ENCODE results near the gene RAB40C.
A peak's percentile ranks its signal among the peaks of the same experiment; 100 is the strongest.

The RAB40C gene

DNA sequence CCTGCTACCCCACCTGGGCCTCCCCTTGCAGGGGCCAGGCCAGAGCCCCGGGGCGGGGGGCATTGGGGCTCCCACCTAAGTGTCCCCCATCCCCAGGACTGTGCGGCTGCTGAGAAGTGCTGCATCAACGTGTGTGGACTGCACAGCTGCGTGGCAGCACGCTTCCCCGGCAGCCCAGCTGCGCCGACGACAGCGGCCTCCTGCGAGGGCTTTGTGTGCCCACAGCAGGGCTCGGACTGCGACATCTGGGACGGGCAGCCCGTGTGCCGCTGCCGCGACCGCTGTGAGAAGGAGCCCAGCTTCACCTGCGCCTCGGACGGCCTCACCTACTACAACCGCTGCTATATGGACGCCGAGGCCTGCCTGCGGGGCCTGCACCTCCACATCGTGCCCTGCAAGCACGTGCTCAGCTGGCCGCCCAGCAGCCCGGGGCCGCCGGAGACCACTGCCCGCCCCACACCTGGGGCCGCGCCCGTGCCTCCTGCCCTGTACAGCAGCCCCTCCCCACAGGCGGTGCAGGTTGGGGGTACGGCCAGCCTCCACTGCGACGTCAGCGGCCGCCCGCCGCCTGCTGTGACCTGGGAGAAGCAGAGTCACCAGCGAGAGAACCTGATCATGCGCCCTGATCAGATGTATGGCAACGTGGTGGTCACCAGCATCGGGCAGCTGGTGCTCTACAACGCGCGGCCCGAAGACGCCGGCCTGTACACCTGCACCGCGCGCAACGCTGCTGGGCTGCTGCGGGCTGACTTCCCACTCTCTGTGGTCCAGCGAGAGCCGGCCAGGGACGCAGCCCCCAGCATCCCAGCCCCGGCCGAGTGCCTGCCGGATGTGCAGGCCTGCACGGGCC, 42.8 kb downstream of the RAB40C start:
- Histone ChIP-seq H3K4me1 (ENCODE audit: control insufficient read depth, insufficient read depth, low read length) (peaks cover 7% of the 10 kb centered on the region), H3K27ac (ENCODE audit: low read depth, low read length) (no peak overlapping the region), H3K4me3 (ENCODE audit: low read length) (no peak overlapping the region), H3K9ac (ENCODE audit: low read length) (no peak overlapping the region), H3K36me3 (ENCODE audit: control insufficient read depth, insufficient read depth, low read length) (no peaks in the 10 kb centered on the region), H3K27me3 (ENCODE audit: control insufficient read depth, insufficient read depth, low read length) (peaks cover 2% of the 10 kb centered on the region)

DNA sequence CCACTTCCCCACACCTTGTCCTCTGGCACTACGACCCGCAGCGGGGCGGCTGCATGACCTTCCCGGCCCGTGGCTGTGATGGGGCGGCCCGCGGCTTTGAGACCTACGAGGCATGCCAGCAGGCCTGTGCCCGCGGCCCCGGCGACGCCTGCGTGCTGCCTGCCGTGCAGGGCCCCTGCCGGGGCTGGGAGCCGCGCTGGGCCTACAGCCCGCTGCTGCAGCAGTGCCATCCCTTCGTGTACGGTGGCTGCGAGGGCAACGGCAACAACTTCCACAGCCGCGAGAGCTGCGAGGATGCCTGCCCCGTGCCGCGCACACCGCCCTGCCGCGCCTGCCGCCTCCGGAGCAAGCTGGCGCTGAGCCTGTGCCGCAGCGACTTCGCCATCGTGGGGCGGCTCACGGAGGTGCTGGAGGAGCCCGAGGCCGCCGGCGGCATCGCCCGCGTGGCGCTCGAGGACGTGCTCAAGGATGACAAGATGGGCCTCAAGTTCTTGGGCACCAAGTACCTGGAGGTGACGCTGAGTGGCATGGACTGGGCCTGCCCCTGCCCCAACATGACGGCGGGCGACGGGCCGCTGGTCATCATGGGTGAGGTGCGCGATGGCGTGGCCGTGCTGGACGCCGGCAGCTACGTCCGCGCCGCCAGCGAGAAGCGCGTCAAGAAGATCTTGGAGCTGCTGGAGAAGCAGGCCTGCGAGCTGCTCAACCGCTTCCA, 43.6 kb downstream of the RAB40C start:
- no peak overlapping the region for H3K4me3 ChIP-seq (ENCODE audit: low read length)
- no peak overlapping the region for H3K27ac ChIP-seq (ENCODE audit: low read depth, low read length)
- H3K36me3 ChIP-seq (ENCODE audit: control insufficient read depth, insufficient read depth, low read length): no peaks in the 10 kb centered on the region
- H3K4me1 ChIP-seq (ENCODE audit: control insufficient read depth, insufficient read depth, low read length): peaks cover 7% of the 10 kb centered on the region
- no peak overlapping the region for H3K9ac ChIP-seq (ENCODE audit: low read length)
- peaks cover 2% of the 10 kb centered on the region for H3K27me3 ChIP-seq (ENCODE audit: control insufficient read depth, insufficient read depth, low read length)

DNA sequence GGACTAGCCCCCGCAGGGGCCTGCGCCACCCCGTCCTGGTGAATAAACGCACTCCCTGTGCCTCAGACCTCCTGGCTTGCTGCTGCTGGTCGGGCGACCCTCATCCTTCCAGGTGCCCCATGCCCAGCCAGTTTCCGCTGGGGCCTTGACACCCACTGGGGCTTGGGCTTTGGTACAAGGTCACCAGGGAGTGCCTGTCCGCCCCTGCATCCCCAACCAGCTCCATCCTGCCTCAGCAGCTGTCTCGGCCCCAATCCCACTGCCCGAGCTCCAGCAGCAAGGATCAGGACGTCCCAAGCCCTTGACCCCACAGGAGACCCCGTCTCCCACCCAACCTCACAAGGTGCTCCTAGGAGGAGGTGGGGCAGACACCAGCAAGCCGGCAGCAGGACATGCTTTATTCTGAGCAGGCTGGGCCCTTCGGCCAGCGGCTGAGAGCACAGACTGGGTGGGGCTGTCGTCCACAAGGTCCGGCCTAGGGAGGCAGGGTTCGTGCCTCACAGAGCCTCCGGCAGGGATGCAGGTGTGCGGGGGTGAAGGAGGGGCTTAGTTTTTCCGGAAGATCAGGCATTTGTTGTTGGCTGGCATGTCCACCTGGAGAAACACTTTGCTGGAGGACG, 44.3 kb downstream of the RAB40C start:
- Histone ChIP-seq H3K4me1 (ENCODE audit: control insufficient read depth, insufficient read depth, low read length) (peaks cover 7% of the 10 kb centered on the region), H3K4me3 (ENCODE audit: low read length) (no peak overlapping the region), H3K9ac (ENCODE audit: low read length) (no peak overlapping the region), H3K36me3 (ENCODE audit: control insufficient read depth, insufficient read depth, low read length) (no peaks in the 10 kb centered on the region), H3K27me3 (ENCODE audit: control insufficient read depth, insufficient read depth, low read length) (peaks cover 2% of the 10 kb centered on the region), H3K27ac (ENCODE audit: low read depth, low read length) (no peak overlapping the region)

DNA sequence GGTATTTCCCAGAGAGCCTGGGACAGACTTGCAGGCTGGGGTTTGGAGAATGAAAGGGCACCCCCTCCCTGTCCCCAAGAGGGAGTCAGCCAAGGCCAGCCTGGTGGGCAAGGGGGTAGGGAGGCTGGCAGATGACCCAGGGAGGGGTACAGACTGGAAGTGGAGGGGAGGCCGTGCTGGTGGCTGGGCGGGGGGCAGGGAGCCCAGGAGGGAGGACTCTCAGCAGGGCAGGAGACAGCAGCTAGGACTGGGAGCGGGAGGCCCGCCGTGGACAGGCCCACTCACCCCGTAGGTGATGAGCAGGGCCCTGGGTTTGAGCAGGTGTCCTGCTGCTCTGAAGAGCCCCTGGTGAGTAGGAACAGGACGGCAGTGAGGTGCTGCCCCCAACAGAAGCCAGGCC, 45.1 kb downstream of the RAB40C start:
- Histone ChIP-seq H3K9ac (ENCODE audit: low read length) (no peak overlapping the region), H3K27ac (ENCODE audit: low read depth, low read length) (no peak overlapping the region), H3K4me3 (ENCODE audit: low read length) (no peak overlapping the region), H3K4me1 (ENCODE audit: control insufficient read depth, insufficient read depth, low read length) (peaks cover 7% of the 10 kb centered on the region), H3K36me3 (ENCODE audit: control insufficient read depth, insufficient read depth, low read length) (no peaks in the 10 kb centered on the region), H3K27me3 (ENCODE audit: control insufficient read depth, insufficient read depth, low read length) (peaks cover 2% of the 10 kb centered on the region)

DNA sequence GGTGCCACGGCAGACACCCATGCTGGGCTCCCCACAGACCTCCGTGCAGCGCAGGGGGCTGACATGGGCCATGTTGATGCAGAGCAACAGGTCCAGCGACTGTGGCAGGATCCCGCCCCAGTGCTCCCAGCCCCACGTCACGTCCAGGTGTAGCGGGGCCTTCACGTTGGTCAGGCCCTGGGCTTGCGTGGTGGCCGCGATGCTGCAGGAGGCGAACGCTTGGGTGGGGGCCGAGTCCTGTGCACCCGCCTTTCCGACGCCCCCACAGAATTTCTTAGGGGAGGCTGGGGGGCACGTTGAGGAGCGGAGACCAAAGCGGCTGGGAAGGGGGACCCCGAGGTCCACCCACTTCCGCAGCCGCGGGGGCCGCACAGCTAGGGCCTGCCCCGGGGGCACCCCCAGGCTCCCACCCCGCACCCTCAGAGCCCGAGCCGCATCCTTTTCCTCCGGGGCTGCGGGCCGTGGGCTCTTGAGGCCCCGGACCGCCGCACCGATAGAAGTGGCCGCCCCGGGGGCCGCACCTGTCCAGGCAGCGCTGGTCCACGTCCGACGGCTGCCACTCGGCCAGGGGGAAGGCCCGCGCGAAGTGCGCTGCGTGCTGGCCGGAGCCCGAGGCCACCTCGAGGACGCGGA, 45.8 kb downstream of the RAB40C start:
- Histone ChIP-seq H3K4me3 (ENCODE audit: low read length) (peak overlapping the region; percentile 91), H3K36me3 (ENCODE audit: control insufficient read depth, insufficient read depth, low read length) (no peaks in the 10 kb centered on the region), H3K9ac (ENCODE audit: low read length) (peak overlapping the region; percentile 53), H3K27ac (ENCODE audit: low read depth, low read length) (peak overlapping the region; percentile 24), H3K4me1 (ENCODE audit: control insufficient read depth, insufficient read depth, low read length) (peaks cover 7% of the 10 kb centered on the region), H3K27me3 (ENCODE audit: control insufficient read depth, insufficient read depth, low read length) (peaks cover 2% of the 10 kb centered on the region)

DNA sequence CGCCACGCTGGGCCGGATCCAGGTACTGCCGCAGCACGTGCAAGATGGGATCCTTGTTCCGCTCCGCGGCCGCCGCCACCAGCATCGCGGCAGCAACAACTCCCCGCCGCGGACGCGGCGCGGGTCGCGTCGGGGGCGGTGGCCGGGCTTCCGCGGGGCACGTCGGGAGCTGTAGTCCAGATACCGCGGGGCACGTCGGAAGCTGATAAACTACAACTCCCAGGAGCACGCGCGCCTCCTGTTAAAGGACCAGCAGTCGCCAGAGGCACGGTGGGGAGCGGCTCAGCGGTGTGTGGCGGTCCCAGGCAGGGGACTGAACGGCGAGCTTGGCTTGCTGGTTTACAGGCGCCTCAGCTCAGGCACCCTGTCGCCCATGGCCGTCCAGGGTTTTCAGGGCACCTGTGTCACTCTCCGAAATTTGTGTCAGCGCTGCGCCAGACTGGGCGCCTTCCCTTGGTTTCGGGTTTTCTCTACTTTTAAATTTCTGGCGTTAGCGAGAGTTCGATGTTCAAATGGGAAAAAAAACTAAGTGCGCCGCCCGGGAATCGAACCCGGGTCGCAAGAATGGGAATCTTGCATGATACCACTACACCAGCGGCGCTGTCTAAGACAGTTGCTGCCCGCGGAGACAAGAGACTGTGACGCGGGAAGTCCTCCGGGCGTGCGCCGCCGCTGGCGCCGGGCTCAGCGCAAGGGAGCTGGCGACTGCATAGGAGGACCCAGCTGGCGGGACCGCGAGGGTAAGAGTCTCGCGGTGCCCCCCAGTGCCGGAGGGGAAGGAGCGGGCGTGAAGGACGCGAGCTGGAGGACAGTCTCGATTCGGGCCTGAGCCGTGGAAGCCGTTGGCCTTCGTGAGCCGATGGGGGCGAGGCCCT, 46.6 kb downstream of the RAB40C start, which contains the start of gene METTL26:
Gene METTL26, minus strand, starts transcription at position 100 of the 875 bp plus-strand sequence. Its CDS starts 15 bp downstream, at position 85.
- H3K36me3 ChIP-seq (ENCODE audit: control insufficient read depth, insufficient read depth, low read length): no peaks in the 10 kb centered on the region
- H3K27ac ChIP-seq (ENCODE audit: low read depth, low read length): peak within 1 kb of the TSS; percentile 97
- peak within 1 kb of the TSS; percentile 91 for H3K4me3 ChIP-seq (ENCODE audit: low read length)
- peak within 1 kb of the TSS; percentile 74 for H3K9ac ChIP-seq (ENCODE audit: low read length)
- H3K4me1 ChIP-seq (ENCODE audit: control insufficient read depth, insufficient read depth, low read length): peaks cover 7% of the 10 kb centered on the region
- H3K27me3 ChIP-seq (ENCODE audit: control insufficient read depth, insufficient read depth, low read length): peaks cover 2% of the 10 kb centered on the region

DNA sequence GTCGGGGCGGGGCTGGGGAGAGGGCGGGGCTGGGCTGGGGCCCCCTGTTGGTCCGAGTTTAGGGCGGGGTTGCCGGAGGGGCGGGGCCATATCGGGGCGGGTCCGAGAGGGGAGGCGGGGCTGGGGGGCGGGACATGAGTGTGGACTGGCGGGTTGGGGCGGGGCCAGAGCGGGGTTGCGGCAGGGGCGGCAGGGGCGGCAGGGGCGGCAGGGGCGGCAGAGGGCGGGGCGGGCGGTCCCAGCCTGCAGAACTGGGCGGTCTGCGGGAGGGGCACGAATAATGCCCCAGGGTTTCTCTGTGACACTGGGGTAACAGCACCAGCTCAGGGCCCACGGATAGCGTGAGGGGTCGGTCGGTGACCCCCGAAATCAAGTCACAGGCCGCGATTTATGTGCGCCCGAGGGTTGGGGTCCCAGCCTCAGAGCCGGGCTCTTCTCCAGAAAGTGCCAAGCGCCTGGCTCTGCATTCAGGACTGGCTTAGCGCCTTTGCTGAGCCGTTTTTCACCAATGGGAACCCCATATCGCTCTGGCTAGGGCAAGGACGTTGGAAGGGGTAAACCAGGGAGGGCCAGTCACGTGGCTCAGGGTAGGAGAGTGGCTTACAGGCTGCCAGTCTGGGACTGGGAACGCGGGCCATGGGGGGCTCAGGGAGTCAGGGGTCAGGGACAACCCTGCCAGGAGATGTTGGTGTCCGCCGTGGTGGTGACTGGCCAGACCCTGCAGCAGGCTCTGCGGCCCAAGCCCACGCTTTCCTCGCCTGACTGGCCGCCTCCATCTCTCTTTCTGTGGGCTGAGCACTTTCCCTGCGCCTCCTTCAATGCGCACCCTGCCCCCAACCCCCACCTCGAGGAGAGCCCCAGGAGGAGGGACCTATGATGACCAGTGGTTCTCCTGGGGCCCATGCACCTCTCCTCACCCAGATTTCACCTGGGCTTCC, 47.5 kb downstream of the RAB40C start:
- Histone ChIP-seq H3K4me3 (ENCODE audit: low read length) (peak overlapping the region; percentile 91), H3K27ac (ENCODE audit: low read depth, low read length) (peak overlapping the region; percentile 97), H3K36me3 (ENCODE audit: control insufficient read depth, insufficient read depth, low read length) (no peaks in the 10 kb centered on the region), H3K9ac (ENCODE audit: low read length) (no peak overlapping the region), H3K27me3 (ENCODE audit: control insufficient read depth, insufficient read depth, low read length) (no peaks in the 10 kb centered on the region), H3K4me1 (ENCODE audit: control insufficient read depth, insufficient read depth, low read length) (peaks cover 7% of the 10 kb centered on the region)

DNA sequence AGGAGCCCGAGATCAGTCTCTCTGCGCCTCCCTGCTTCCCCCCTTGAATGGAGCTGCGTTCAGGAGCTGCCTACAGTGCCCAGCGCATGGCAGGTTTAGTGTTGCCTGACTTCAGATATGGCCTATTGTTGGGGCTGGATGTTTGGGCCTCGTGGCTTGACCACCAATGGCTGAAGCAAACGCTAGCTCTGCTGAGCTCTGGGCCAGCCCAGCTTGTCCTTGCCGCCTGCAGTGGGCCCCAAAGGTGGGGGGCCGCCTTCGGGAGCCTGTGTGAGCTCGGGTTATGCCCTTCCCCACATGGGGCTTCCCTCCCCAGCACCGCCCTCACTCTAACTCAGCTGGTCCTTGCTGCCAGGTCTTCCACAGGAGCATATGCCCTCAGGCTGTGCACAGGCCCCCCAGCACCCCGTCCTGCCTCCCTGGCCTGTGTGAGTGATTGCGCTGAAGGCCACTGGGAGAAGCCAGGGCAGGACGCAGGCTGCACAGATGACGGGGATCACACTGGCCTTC, 48.2 kb downstream of the RAB40C start:
- H3K4me3 ChIP-seq (ENCODE audit: low read length): no peak overlapping the region

DNA sequence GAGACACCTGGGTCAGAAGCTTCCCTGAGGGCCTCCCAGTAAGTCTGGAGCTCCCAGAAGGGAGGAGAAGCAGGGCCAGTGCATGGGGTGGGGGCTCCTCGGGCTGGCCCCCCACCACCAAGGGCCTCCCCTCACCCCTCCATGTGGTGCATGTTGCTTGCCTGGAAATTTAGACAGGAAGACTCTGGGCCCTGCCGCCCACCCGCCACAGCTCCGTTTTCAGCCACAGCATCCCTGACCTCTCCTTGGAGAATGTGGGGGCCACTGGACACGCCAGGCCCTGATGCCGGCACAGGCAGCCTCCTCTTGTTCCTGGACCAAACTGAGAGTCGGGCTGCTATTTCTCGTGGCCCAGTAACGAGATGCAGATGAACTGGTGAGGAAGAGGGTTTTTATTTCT, 49.0 kb downstream of the RAB40C start:
- Histone ChIP-seq H3K36me3 (ENCODE audit: control insufficient read depth, insufficient read depth, low read length) (no peaks in the 10 kb centered on the region), H3K9ac (ENCODE audit: low read length) (no peak overlapping the region), H3K27me3 (ENCODE audit: control insufficient read depth, insufficient read depth, low read length) (no peaks in the 10 kb centered on the region), H3K27ac (ENCODE audit: low read depth, low read length) (no peak overlapping the region), H3K4me3 (ENCODE audit: low read length) (no peak overlapping the region), H3K4me1 (ENCODE audit: control insufficient read depth, insufficient read depth, low read length) (peaks cover 10% of the 10 kb centered on the region)

More for the DNA sequence above, 48.2 kb downstream of the RAB40C start:
- peaks cover 10% of the 10 kb centered on the region for H3K4me1 ChIP-seq (ENCODE audit: control insufficient read depth, insufficient read depth, low read length)
- no peaks in the 10 kb centered on the region for H3K36me3 ChIP-seq (ENCODE audit: control insufficient read depth, insufficient read depth, low read length)
- H3K27ac ChIP-seq (ENCODE audit: low read depth, low read length): no peak overlapping the region
- H3K27me3 ChIP-seq (ENCODE audit: control insufficient read depth, insufficient read depth, low read length): no peaks in the 10 kb centered on the region
- no peak overlapping the region for H3K9ac ChIP-seq (ENCODE audit: low read length)

DNA sequence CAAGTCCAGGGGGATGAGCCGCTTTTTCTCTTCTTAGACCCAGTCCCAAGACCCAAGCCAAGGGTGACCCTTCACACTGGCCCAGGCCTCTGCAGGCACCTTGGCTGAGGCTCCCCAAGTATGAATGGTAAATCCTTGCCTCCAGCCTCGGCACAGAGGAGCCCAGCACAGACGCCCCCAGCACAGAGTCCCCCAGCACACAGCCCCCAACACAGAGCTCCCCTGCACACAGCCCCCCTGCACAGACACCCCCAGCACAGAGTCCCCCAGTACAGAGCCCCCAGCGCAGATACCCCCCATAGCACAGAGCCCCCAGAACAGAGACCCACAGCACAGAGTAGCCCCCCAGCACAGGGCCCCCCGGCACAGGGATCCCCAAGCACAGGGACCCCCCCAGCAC, 50.7 kb downstream of the RAB40C start:
- Histone ChIP-seq H3K9ac (ENCODE audit: low read length) (no peak overlapping the region), H3K27me3 (ENCODE audit: control insufficient read depth, insufficient read depth, low read length) (no peaks in the 10 kb centered on the region), H3K36me3 (ENCODE audit: control insufficient read depth, insufficient read depth, low read length) (no peaks in the 10 kb centered on the region), H3K4me1 (ENCODE audit: control insufficient read depth, insufficient read depth, low read length) (peaks cover 6% of the 10 kb centered on the region), H3K4me3 (ENCODE audit: low read length) (no peak overlapping the region), H3K27ac (ENCODE audit: low read depth, low read length) (peak overlapping the region; percentile 91)

Data from rectal smooth muscle tissue (tissue), 1 donor.